Smooth muscle cell (in vitro differentiated cells): Measurements from ENCODE around the gene KLHL29. TPM values are rescaled to one million over a fixed set of nuclear protein-coding genes. Genes with fewer than 3 reads are reported as not detected.

Experiments
- DNase-seq: peaks from one replicate; lab custom pipeline; 2025; ENCODE audit not compliant: unreplicated experiment; lab: John Stamatoyannopoulos, UW
- H2AFZ ChIP-seq: fragments of 200-600 bp; sonication (generic); 2 replicates; pipeline ENCODE4 v1.6.0; 2016; ENCODE audit warnings: antibody characterized with exemption, low read depth, mild to moderate bottlenecking
- H3F3A ChIP-seq: fragments of 200-600 bp; sonication (generic); 2 replicates; pipeline ENCODE4 v1.6.0; 2017; ENCODE audit warnings: antibody characterized with exemption, low read depth
- H3K27ac ChIP-seq: fragments of 200-600 bp; sonication (generic); 2 replicates; pipeline ENCODE4 v1.5.1; 2016; ENCODE audit warnings: low read depth, mild to moderate bottlenecking
- H3K27me3 ChIP-seq: fragments of 200-600 bp; sonication (generic); 2 replicates; pipeline ENCODE4 v1.6.1; 2016; ENCODE audit warnings: low read depth, mild to moderate bottlenecking
- H3K36me3 ChIP-seq: fragments of 200-600 bp; sonication (generic); 2 replicates; pipeline ENCODE4 v1.5.1; 2016; ENCODE audit warnings: low read depth
- H3K4me1 ChIP-seq: fragments of 200-600 bp; sonication (generic); 2 replicates; pipeline ENCODE4 v1.5.1; 2016; ENCODE audit warnings: low read depth
- H3K4me2 ChIP-seq: fragments of 200-600 bp; sonication (generic); 2 replicates; pipeline ENCODE4 v1.6.0; 2016; ENCODE audit warnings: mild to moderate bottlenecking
- H3K4me3 ChIP-seq: fragments of 200-600 bp; sonication (generic); 2 replicates; pipeline ENCODE4 v1.5.1; 2016; ENCODE audit warnings: mild to moderate bottlenecking
- H3K79me2 ChIP-seq: fragments of 200-600 bp; sonication (generic); 2 replicates; pipeline ENCODE4 v1.6.0; 2016; ENCODE audit warnings: low read depth, mild to moderate bottlenecking
- H3K9ac ChIP-seq: fragments of 200-600 bp; sonication (generic); 2 replicates; pipeline ENCODE4 v1.6.0; 2016; ENCODE audit warnings: low read depth
- H3K9me3 ChIP-seq: fragments of 200-600 bp; sonication (generic); replicated peaks from 2 replicates; pipeline ENCODE4 v1.5.1; 2016; ENCODE audit warnings: low read depth
- H4K20me1 ChIP-seq: fragments of 200-600 bp; sonication (generic); 2 replicates; pipeline ENCODE4 v1.6.0; 2016; ENCODE audit warnings: low read depth
- CTCF ChIP-seq: fragments of 200-600 bp; sonication (generic); IDR thresholded peaks from 2 replicates; pipeline ENCODE4 v1.5.1; 2017; ENCODE audit warnings: borderline replicate concordance, mild to moderate bottlenecking, antibody characterized with exemption; ENCODE audit not compliant: insufficient read depth, poor library complexity, severe bottlenecking
- WGBS: methylation state at CpG from one replicate; pipeline ENCODE4 v1.1.7; 2016; ENCODE audit warnings: low lambda C conversion rate; 5-methylcytosine and 5-hydroxymethylcytosine counted together
- polyA plus RNA-seq: library from polyadenylated mRNA; unstranded; fragments of >200 nt; fragmentation: Nextera tagmentation; extraction: Ambion mirVana; gene quantifications from 2 replicates; pipeline ENCODE4 v1.2.1, GENCODE V29; 2016
- total RNA-seq: library from RNA; depleted of rRNA; stranded (reverse); fragments of >200 nt; gene quantifications from 2 replicates; pipeline ENCODE4 v1.2.3, GENCODE V29; 2014

KLHL29 gene
- total and polyA plus RNA-seq, 2 experiments from 2014 or later: 3.1 to 6.6 TPM

- Histone ChIP-seq H3K9ac (no peak overlapping the region), H3K9me3 (no peaks in the 10 kb centered on the region), H3K36me3 (no peaks in the 10 kb centered on the region), H3F3A (peaks cover 4% of the 10 kb centered on the region), H4K20me1 (no peaks in the 10 kb centered on the region), H3K27ac (no peak overlapping the region), H2AFZ (no peak overlapping the region), H3K4me3 (no peak overlapping the region), H3K27me3 (no peaks in the 10 kb centered on the region), H3K79me2 (no peaks in the 10 kb centered on the region), H3K4me1 (peaks cover 19% of the 10 kb centered on the region), H3K4me2 (no peak overlapping the region)
- WGBS: 93% methylated on average over 16 of the region's 16 CpGs
- DNase-seq: no peak
- TF ChIP-seq CTCF: no peak
Measured at GRCh38 chr2:23423873-23424680, 39.1 kb downstream of the KLHL29 start.

- no peak overlapping the region for H3K4me3 ChIP-seq
- peaks cover under 1% of the 10 kb centered on the region for H4K20me1 ChIP-seq
- H3K27me3 ChIP-seq: no peaks in the 10 kb centered on the region
- peaks cover under 1% of the 10 kb centered on the region for H3F3A ChIP-seq
- H3K27ac ChIP-seq: no peak overlapping the region
- no peak for TF ChIP-seq CTCF
- WGBS: 74% methylated on average over 9 of the region's 9 CpGs
- no peak overlapping the region for H2AFZ ChIP-seq
- no peaks in the 10 kb centered on the region for H3K36me3 ChIP-seq
- H3K4me2 ChIP-seq: no peak overlapping the region
- peaks cover 13% of the 10 kb centered on the region for H3K4me1 ChIP-seq
- no peak overlapping the region for H3K9ac ChIP-seq
- no peaks in the 10 kb centered on the region for H3K9me3 ChIP-seq
- H3K79me2 ChIP-seq: no peaks in the 10 kb centered on the region
- no peak for DNase-seq
Measured at GRCh38 chr2:23425338-23425871, 40.4 kb downstream of the KLHL29 start.

- Histone ChIP-seq H3K4me2 (no peak overlapping the region), H4K20me1 (peaks cover 5% of the 10 kb centered on the region), H3K79me2 (no peaks in the 10 kb centered on the region), H3F3A (peaks cover 3% of the 10 kb centered on the region), H3K27ac (peak overlapping the region; percentile 45), H3K36me3 (no peaks in the 10 kb centered on the region), H3K9me3 (no peaks in the 10 kb centered on the region), H2AFZ (no peak overlapping the region), H3K27me3 (no peaks in the 10 kb centered on the region), H3K4me1 (peaks cover 13% of the 10 kb centered on the region), H3K4me3 (no peak overlapping the region), H3K9ac (no peak overlapping the region)
- 90% methylated on average over 3 of the region's 3 CpGs for WGBS
- no peak for DNase-seq
- no peak for TF ChIP-seq CTCF
Measured at GRCh38 chr2:23425885-23426262, 40.9 kb downstream of the KLHL29 start.
